GM12878 (cell line): ENCODE data around the gene UBALD2. TPM values are rescaled to one million over a fixed set of nuclear protein-coding genes. Genes with fewer than 3 reads are reported as not detected.

Experiments used
- BCL11A ChIP-seq: IDR thresholded peaks from 2 replicates; pipeline ENCODE4 v1.6.1; 2011; ENCODE audit warnings: low read depth, low read length
- EP300 ChIP-seq, 2 experiments: fragments of 150-350 bp in 1 of 2; IDR thresholded peaks; 2 replicates each; pipeline ENCODE4 v1.6.1; 2011 to 2012; ENCODE audit warnings: low read depth in 2 of 2, low read length in 2 of 2, borderline replicate concordance in 1 of 2, improper control_type of control experiment in 1 of 2, inconsistent platforms in 1 of 2; ENCODE audit not compliant: control insufficient read depth in 1 of 2
- NFYA ChIP-seq: IDR thresholded peaks from 2 replicates; pipeline ENCODE4 v1.6.1; 2011; ENCODE audit warnings: low read depth, mild to moderate bottlenecking, low read length, improper control_type of control experiment, borderline replicate concordance
- PML ChIP-seq: IDR thresholded peaks from 2 replicates; pipeline ENCODE4 v1.6.1; 2012; ENCODE audit warnings: low read length, inconsistent platforms
- RELB ChIP-seq: fragments of 450-650 bp; IDR thresholded peaks from 2 replicates; pipeline ENCODE4 v1.6.1; 2017; ENCODE audit warnings: low read depth, mild to moderate bottlenecking, moderate library complexity
- REST ChIP-seq: IDR thresholded peaks from 2 replicates; pipeline ENCODE4 v1.6.1; 2012; ENCODE audit warnings: mild to moderate bottlenecking, low read depth, low read length
- SPI1 ChIP-seq: IDR thresholded peaks from 2 replicates; pipeline ENCODE4 v1.6.1; 2011; ENCODE audit warnings: low read depth, mild to moderate bottlenecking, low read length, moderate library complexity, borderline replicate concordance; ENCODE audit not compliant: insufficient read depth
- SUPT20H ChIP-seq: IDR thresholded peaks from 2 replicates; pipeline ENCODE4 v1.6.1; 2011; ENCODE audit warnings: low read depth, mild to moderate bottlenecking, low read length, moderate library complexity, borderline replicate concordance; ENCODE audit not compliant: control insufficient read depth
- TCF12 ChIP-seq: IDR thresholded peaks from 2 replicates; pipeline ENCODE4 v1.6.1; 2011; ENCODE audit warnings: low read depth, mild to moderate bottlenecking, low read length
- TCF3 ChIP-seq: IDR thresholded peaks from 2 replicates; pipeline ENCODE4 v1.6.1; 2012; ENCODE audit warnings: low read depth, mild to moderate bottlenecking, low read length, borderline replicate concordance; ENCODE audit not compliant: insufficient read depth
- USF2 ChIP-seq: IDR thresholded peaks from 2 replicates; pipeline ENCODE4 v1.6.1; 2011; ENCODE audit warnings: low read depth, low read length, improper control_type of control experiment, borderline replicate concordance
- ZBTB33 ChIP-seq: fragments of 450-650 bp; IDR thresholded peaks from 2 replicates; pipeline ENCODE4 v1.6.1; 2017; ENCODE audit warnings: mild to moderate bottlenecking
- ZNF24 ChIP-seq: fragments of 450-650 bp; IDR thresholded peaks from 2 replicates; pipeline ENCODE4 v1.6.1; 2017; ENCODE audit warnings: antibody characterized with exemption, mild to moderate bottlenecking
- polyA plus RNA-seq, 11 experiments: library from polyadenylated mRNA; depleted of rRNA in 4 of 11; unstranded in 6 of 11; stranded (reverse) in 5 of 11; fragments of >200 nt; fragmentation: Nextera tagmentation in 4 of 11; fragmentation: Illumina TruSeq in 1 of 11; extraction: Ambion mirVana in 4 of 11; extraction: Trizol in 1 of 11; gene quantifications; 1 replicate in 1 of 11; 2 replicates in 10 of 11; pipeline versions ENCODE4 v1.2.1 to v1.2.3, GENCODE V29; 2011 to 2016; ENCODE audit warnings: inconsistent platforms in 2 of 11, missing spikeins in 2 of 11, low read depth in 1 of 11
- total RNA-seq, 4 experiments: library from RNA; depleted of rRNA in 3 of 4; stranded (reverse); fragments of >200 nt in 3 of 4; fragmentation: Illumina TruSeq in 1 of 4; extraction: Trizol in 1 of 4; gene quantifications; 2 replicates each; pipeline versions ENCODE4 v1.2.1 to v1.2.3, GENCODE V29; 2013 to 2021
- TF ChIP-seq, protein P1 (sequence below): fragments of 450-650 bp; IDR thresholded peaks from 2 replicates; pipeline ENCODE4 v1.6.1; 2016; ENCODE audit warnings: mild to moderate bottlenecking, moderate library complexity, borderline replicate concordance

The UBALD2 gene
- total and polyA plus RNA-seq, 10 of the 15 experiments (the other 5 are each of a cell fraction or from before 2014, with no cell fraction given) = 2.8 to 165 (median 20.6) TPM

DNA sequence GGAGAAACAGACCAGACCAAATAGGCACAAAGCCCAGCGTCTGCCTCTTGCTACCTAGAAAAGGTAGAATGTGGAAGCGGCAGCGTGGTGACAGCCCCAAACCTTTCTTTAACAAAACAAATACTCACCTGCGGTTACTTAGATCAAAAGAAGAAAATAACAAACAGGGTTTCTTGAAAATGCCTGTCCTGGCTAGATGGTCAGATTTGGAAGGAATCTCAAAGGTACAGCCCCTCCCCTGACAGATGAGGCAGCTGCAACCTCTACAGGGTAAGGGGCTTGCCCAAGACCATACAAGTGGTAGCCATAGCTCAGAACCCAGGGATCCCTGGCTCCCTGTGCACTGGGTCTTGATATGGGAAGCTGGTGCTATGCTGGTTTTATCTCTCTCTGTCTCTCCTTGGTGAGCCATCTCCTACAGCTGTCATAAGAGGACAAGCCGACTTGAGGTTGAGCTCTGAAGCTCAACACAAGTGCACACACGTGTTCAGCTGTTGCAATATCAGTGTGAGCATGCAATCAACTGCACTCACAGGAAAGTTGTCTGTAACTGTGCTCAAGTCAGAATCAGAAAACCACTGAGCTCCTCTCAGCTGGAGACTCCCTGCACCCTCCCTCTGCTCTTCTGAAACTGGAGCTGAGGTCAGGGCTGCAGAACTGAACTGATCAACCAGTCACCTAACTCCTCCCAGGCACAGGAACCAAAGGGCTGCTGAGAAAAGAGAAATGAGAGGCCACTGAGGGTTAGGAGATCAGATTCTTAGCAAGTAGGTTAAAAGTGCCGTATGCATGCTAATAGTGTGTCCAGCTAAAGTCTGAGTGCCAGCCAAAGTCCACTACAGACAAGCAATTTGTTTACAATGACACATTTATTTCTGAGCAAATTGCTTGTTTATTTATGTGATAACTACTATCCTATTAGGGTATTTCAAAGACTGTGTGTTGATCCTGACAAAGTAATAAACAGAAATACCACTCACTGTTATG, 18.8 kb upstream of the UBALD2 start (continued):
- TF ChIP-seq, protein P1, sequence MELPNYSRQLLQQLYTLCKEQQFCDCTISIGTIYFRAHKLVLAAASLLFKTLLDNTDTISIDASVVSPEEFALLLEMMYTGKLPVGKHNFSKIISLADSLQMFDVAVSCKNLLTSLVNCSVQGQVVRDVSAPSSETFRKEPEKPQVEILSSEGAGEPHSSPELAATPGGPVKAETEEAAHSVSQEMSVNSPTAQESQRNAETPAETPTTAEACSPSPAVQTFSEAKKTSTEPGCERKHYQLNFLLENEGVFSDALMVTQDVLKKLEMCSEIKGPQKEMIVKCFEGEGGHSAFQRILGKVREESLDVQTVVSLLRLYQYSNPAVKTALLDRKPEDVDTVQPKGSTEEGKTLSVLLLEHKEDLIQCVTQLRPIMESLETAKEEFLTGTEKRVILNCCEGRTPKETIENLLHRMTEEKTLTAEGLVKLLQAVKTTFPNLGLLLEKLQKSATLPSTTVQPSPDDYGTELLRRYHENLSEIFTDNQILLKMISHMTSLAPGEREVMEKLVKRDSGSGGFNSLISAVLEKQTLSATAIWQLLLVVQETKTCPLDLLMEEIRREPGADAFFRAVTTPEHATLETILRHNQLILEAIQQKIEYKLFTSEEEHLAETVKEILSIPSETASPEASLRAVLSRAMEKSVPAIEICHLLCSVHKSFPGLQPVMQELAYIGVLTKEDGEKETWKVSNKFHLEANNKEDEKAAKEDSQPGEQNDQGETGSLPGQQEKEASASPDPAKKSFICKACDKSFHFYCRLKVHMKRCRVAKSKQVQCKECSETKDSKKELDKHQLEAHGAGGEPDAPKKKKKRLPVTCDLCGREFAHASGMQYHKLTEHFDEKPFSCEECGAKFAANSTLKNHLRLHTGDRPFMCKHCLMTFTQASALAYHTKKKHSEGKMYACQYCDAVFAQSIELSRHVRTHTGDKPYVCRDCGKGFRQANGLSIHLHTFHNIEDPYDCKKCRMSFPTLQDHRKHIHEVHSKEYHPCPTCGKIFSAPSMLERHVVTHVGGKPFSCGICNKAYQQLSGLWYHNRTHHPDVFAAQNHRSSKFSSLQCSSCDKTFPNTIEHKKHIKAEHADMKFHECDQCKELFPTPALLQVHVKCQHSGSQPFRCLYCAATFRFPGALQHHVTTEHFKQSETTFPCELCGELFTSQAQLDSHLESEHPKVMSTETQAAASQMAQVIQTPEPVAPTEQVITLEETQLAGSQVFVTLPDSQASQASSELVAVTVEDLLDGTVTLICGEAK = no peak
- peak; percentile 80; the same call in 1 of the 2 replicates for TF ChIP-seq SPI1
- peak; percentile 35; the same call in 1 of the 2 replicates for TF ChIP-seq REST
- no peak; the same call in 1 of the 2 replicates for TF ChIP-seq USF2
- peak; percentile 60; the same call in 1 of the 2 replicates for TF ChIP-seq ZNF24
- no peak for TF ChIP-seq NFYA
- no peak for TF ChIP-seq ZBTB33
- peak; percentile 55; the same call in 1 of the 2 replicates for TF ChIP-seq TCF3
- TF ChIP-seq PML = peak; percentile 68
- peak; percentile 68 to 81 for TF ChIP-seq EP300 (IDR thresholded peaks at IDR 0.05; ENCODE audit: borderline replicate concordance in 1 of 2, control insufficient read depth in 1 of 2, low read depth in 2 of 2, low read length in 2 of 2)
- TF ChIP-seq BCL11A = peak; percentile 55
- no peak for TF ChIP-seq SUPT20H
- TF ChIP-seq RELB = peak; percentile 82; the same call in 1 of the 2 replicates
- TF ChIP-seq TCF12 = peak; percentile 84; the same call in 1 of the 2 replicates
